HEK293 (cell line): Measurements from ENCODE around the gene TAF5L.

Experiments used
- MEIS1 ChIP-seq: sonication (generic); formaldehyde crosslinking; IDR thresholded peaks from 2 replicates; pipeline ENCODE4 v1.8.1; 2022; ENCODE audit warnings: missing genetic modification reagents, mild to moderate bottlenecking, borderline replicate concordance
- ZIC2 ChIP-seq: fragments of 450-650 bp; formaldehyde crosslinking; IDR thresholded peaks from 2 replicates; pipeline ENCODE4 v1.5.1; 2016; ENCODE audit warnings: missing biosample characterization, missing genetic modification characterization
- ZSCAN23 ChIP-seq: fragments of 450-650 bp; formaldehyde crosslinking; IDR thresholded peaks from 2 replicates; pipeline ENCODE4 v1.5.1; 2016; ENCODE audit warnings: missing biosample characterization, missing genetic modification characterization

- TF ChIP-seq ZSCAN23 (tag by site-specific recombination) (no peak), ZIC2 (peak; percentile 58), MEIS1 (CRISPR knock-in tag) (no peak)
These were observed 22.4 kb downstream of the TAF5L start for GRCh38 chr1:229603371-229604005.
